ENCODE results near the gene CERS2. TPM values are rescaled to one million over a fixed set of nuclear protein-coding genes. Genes with fewer than 3 reads are reported as not detected.

The CERS2 gene
- total RNA-seq, 4 donors from 2014 or later = 74.9 to 191 (median 147) TPM

- H3K27ac ChIP-seq = no peak overlapping the region
- H3K36me3 ChIP-seq = no peaks in the 10 kb centered on the region
- H3K4me3 ChIP-seq = no peak overlapping the region
- intact Hi-C loops (cut with DNase I; ENCODE audit: low total_unique reads) = no loop called here
- H3K4me1 ChIP-seq = peaks cover 8 to 33% of the 10 kb centered on the region in 2 donors
- no peaks in the 10 kb centered on the region for H3K9me3 ChIP-seq
- DNase-seq = no peak
- TF ChIP-seq POLR2A (IDR thresholded peaks at IDR 0.05) = no peak
- TF ChIP-seq CTCF (IDR thresholded peaks at IDR 0.05) = no peak
- H3K27me3 ChIP-seq = no peaks in the 10 kb centered on the region
Measured at GRCh38 chr1:150969626-150970025, 5.0 kb downstream of the CERS2 start.

- no peaks in the 10 kb centered on the region for H3K36me3 ChIP-seq
Measured at GRCh38 chr1:150968491-150968890, 6.1 kb downstream of the CERS2 start.

GRCh38 chr1:150967936-150968335 lies 6.7 kb downstream of the CERS2 start:
- Histone ChIP-seq H3K4me3 (no peak overlapping the region), H3K27me3 (no peaks in the 10 kb centered on the region), H3K4me1 (peaks cover 8 to 26% of the 10 kb centered on the region in 2 donors), H3K9me3 (no peaks in the 10 kb centered on the region), H3K27ac (no peak overlapping the region), H3K36me3 (no peaks in the 10 kb centered on the region)
- DNase-seq = no peak
- TF ChIP-seq POLR2A (IDR thresholded peaks at IDR 0.05) (no peak), CTCF (IDR thresholded peaks at IDR 0.05) (no peak)
- intact Hi-C loops (cut with DNase I; ENCODE audit: low total_unique reads) = no loop called here

More at GRCh38 chr1:150968491-150968890, 6.1 kb downstream of the CERS2 start:
- Histone ChIP-seq H3K4me3 (no peak overlapping the region), H3K9me3 (no peaks in the 10 kb centered on the region), H3K27me3 (no peaks in the 10 kb centered on the region), H3K4me1 (peaks cover 8 to 31% of the 10 kb centered on the region in 2 donors), H3K27ac (no peak overlapping the region)
- no peak for DNase-seq
- TF ChIP-seq POLR2A (IDR thresholded peaks at IDR 0.05) = no peak
- TF ChIP-seq CTCF (IDR thresholded peaks at IDR 0.05) = no peak
- intact Hi-C loops (cut with DNase I; ENCODE audit: low total_unique reads) = no loop called here

- no peaks in the 10 kb centered on the region for H3K27me3 ChIP-seq
- no peak overlapping the region for H3K4me3 ChIP-seq
- H3K4me1 ChIP-seq = peaks cover 0 to 8% of the 10 kb centered on the region in 2 donors
- TF ChIP-seq CTCF (IDR thresholded peaks at IDR 0.05) = no peak
- TF ChIP-seq POLR2A (IDR thresholded peaks at IDR 0.05) = no peak
- DNase-seq = no peak
- H3K9me3 ChIP-seq = no peaks in the 10 kb centered on the region
- H3K36me3 ChIP-seq = no peaks in the 10 kb centered on the region
- no peak overlapping the region for H3K27ac ChIP-seq
- intact Hi-C loops (cut with DNase I; ENCODE audit: low total_unique reads) = no loop called here
Measured at GRCh38 chr1:150966011-150966410, 8.6 kb downstream of the CERS2 start.

- Histone ChIP-seq H3K27me3 (no peaks in the 10 kb centered on the region), H3K9me3 (no peaks in the 10 kb centered on the region), H3K27ac (no peak overlapping the region), H3K4me1 (peaks cover 0 to 4% of the 10 kb centered on the region in 2 donors), H3K36me3 (no peaks in the 10 kb centered on the region), H3K4me3 (no peak overlapping the region)
- no peak for TF ChIP-seq POLR2A (IDR thresholded peaks at IDR 0.05)
- no peak for TF ChIP-seq CTCF (IDR thresholded peaks at IDR 0.05)
- no peak for DNase-seq
- intact Hi-C loops (cut with DNase I; ENCODE audit: low total_unique reads) = no loop called here
Measured at GRCh38 chr1:150965605-150966004, 9.0 kb downstream of the CERS2 start.

All from uterus (tissue), 4 donors.